Gastroesophageal sphincter (tissue), 4 donors: ENCODE results near the gene TFRC. TPM values are rescaled to one million over a fixed set of nuclear protein-coding genes. Genes with fewer than 3 reads are reported as not detected.
"Not testable (repeated sequence)": the region's sequence is repeated elsewhere in the genome, so short reads cannot be mapped to it uniquely, and the experiment has no call there.

Source experiments
- ATAC-seq: fragments of 150-250 bp; one replicate; pipeline ENCODE4 v1.9.1; 2016; ENCODE audit warnings: mild to moderate bottlenecking, moderate library complexity
- H3K27ac ChIP-seq, 4 donors: fragments of 200-600 bp; sonication (generic) in 3 of 4; 1 replicate in 3 of 4; 2 replicates in 1 of 4; pipeline ENCODE4 v1.5.1; 2016 to 2019
- H3K27me3 ChIP-seq: fragments of 200-600 bp; sonication (generic); one replicate; pipeline ENCODE4 v1.5.1; 2019
- H3K36me3 ChIP-seq, 2 donors: fragments of 200-600 bp; sonication (generic); one replicate each; pipeline ENCODE4 v1.5.1; 2019; ENCODE audit warnings: control low read depth in 1 of 2
- H3K4me1 ChIP-seq, 3 donors: fragments of 200-600 bp; sonication (generic); 1 replicate in 2 of 3; 2 replicates in 1 of 3; pipeline ENCODE4 v1.5.1; 2016 to 2019; ENCODE audit warnings: control low read depth in 2 of 3
- H3K4me3 ChIP-seq, 2 donors: fragments of 200-600 bp; sonication (generic); one replicate each; pipeline ENCODE4 v1.5.1; 2019; ENCODE audit warnings: mild to moderate bottlenecking in 1 of 2, moderate library complexity in 1 of 2
- H3K9me3 ChIP-seq, 3 donors: fragments of 200-600 bp; sonication (generic); one replicate each; pipeline ENCODE4 v1.5.1; 2017 to 2019; ENCODE audit warnings: control low read depth in 2 of 3
- EP300 ChIP-seq: sonication (generic); formaldehyde crosslinking; IDR thresholded peaks from one replicate; pipeline ENCODE4 v1.6.1; 2017; ENCODE audit warnings: antibody characterized with exemption, mild to moderate bottlenecking
- POLR2A ChIP-seq, 2 donors: fragments of 450-650 bp; IDR thresholded peaks; one replicate each; pipeline ENCODE4 v1.6.1; 2017; ENCODE audit warnings: antibody characterized with exemption in 2 of 2, mild to moderate bottlenecking in 2 of 2, moderate library complexity in 1 of 2
- POLR2AphosphoS5 ChIP-seq: sonication (generic); formaldehyde crosslinking; IDR thresholded peaks from one replicate; pipeline ENCODE4 v1.6.1; 2017; ENCODE audit warnings: antibody characterized with exemption
- WGBS, 2 donors: methylation state at CpG; one replicate each; pipeline ENCODE4 v1.1.5; 2018; ENCODE audit warnings: low coverage in 1 of 2; 5-methylcytosine and 5-hydroxymethylcytosine counted together
- total RNA-seq, 4 donors: library from RNA; depleted of rRNA; stranded (reverse); fragments of >200 nt; gene quantifications; one replicate each; pipeline ENCODE4 v1.1.0, GENCODE V29; 2016
- TF ChIP-seq, protein P1 (sequence below), 4 experiments: fragments of 200-600 bp in 2 of 4; fragments of 450-650 bp in 2 of 4; sonication (generic) in 1 of 4; IDR thresholded peaks; one replicate each; pipeline ENCODE4 v1.5.1; 2017 to 2019; ENCODE audit warnings: antibody characterized with exemption in 4 of 4, mild to moderate bottlenecking in 2 of 4, moderate library complexity in 2 of 4

Gene TFRC
- total RNA-seq, 4 donors from 2014 or later = 60.1 to 81.1 (median 69.6) TPM

DNA sequence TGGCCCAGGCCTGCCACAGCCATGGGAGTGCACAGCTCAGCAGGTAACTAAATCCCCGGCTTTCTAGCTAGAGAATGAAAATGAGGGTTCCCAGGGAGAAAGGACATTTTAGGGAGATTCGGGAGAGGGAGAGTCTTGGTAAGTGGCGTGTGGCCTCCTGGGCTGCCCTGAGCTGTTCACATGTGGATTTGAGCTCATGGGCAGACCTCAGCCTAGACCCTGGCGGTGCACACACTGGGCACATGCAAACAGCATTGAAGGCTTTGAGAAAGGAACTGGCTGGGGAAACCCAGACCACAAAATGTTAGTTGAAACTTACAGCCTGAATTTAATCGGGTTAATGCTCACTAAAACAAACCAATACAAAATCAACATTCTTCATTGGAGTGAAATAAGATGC, 72.4 kb downstream of the TFRC start:
- Histone ChIP-seq H3K27me3 (peaks cover 15% of the 10 kb centered on the region), H3K4me3 (no peak overlapping the region), H3K4me1 (no peaks in the 10 kb centered on the region), H3K9me3 (peaks cover 0 to 7% (median 0%) of the 10 kb centered on the region in 3 donors), H3K36me3 (no peaks in the 10 kb centered on the region), H3K27ac (no peak overlapping the region)
- no peak for ATAC-seq
- WGBS, 2 donors = 90 to 93% methylated on average over 2 to 4 of the region's 5 CpGs
- TF ChIP-seq EP300 = no peak
- TF ChIP-seq POLR2AphosphoS5 = no peak
- TF ChIP-seq POLR2A (IDR thresholded peaks at IDR 0.05) = no peak
- TF ChIP-seq, protein P1, sequence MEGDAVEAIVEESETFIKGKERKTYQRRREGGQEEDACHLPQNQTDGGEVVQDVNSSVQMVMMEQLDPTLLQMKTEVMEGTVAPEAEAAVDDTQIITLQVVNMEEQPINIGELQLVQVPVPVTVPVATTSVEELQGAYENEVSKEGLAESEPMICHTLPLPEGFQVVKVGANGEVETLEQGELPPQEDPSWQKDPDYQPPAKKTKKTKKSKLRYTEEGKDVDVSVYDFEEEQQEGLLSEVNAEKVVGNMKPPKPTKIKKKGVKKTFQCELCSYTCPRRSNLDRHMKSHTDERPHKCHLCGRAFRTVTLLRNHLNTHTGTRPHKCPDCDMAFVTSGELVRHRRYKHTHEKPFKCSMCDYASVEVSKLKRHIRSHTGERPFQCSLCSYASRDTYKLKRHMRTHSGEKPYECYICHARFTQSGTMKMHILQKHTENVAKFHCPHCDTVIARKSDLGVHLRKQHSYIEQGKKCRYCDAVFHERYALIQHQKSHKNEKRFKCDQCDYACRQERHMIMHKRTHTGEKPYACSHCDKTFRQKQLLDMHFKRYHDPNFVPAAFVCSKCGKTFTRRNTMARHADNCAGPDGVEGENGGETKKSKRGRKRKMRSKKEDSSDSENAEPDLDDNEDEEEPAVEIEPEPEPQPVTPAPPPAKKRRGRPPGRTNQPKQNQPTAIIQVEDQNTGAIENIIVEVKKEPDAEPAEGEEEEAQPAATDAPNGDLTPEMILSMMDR (IDR thresholded peaks at IDR 0.05) = no peak

DNA sequence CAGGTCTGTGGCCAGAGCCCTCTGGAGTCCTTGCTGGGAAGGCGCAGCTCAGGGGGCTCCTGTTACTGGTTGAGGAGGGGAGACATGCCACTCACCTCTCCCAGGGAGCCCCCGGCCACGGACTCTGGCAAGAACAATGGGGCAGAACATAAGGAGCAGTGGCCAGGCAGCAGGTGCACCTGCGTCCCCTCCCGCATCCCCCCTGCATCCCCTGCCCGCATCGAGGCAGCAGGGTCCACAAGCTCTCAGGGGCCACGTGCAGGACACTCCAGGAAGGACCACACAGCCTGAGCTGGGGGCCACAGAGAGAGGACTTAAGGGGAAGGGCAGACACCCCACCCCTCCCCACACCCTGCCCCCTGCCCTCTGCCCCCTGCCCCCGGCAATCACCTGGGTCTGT, 73.0 kb downstream of the TFRC start:
- Histone ChIP-seq H3K27ac (no peak overlapping the region), H3K4me3 (no peak overlapping the region), H3K9me3 (peaks cover 0 to 7% (median 0%) of the 10 kb centered on the region in 3 donors), H3K36me3 (no peaks in the 10 kb centered on the region), H3K4me1 (no peaks in the 10 kb centered on the region), H3K27me3 (peaks cover 15% of the 10 kb centered on the region)
- WGBS, 2 donors = 100% methylated on average over 1 of the region's 9 CpGs; no CpG with 5 or more reads in 1 of the 2 donors
- ATAC-seq = no peak
- TF ChIP-seq, protein P1 (IDR thresholded peaks at IDR 0.05) = no peak
- TF ChIP-seq EP300 (no peak), POLR2A (IDR thresholded peaks at IDR 0.05) (no peak), POLR2AphosphoS5 (no peak)

DNA sequence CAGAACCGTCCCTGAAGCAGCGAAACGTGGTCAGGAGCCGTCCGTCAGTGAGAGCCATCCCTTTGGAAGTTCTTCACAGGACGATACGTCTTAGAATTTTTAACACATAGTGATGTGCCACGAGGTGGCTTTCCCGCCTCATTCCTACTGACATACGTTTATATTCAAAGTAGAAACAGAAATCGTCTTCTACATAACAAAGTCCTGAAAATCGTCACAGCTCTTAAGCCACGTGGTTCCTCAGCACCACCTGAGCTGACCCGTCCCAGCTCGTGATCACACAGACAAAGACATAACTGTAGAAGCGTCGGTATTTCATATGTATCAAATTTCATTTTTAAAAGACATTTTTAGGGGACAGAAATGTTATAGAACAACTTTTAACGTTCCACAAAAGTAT, 73.5 kb downstream of the TFRC start:
- H3K27me3 ChIP-seq = peaks cover 15% of the 10 kb centered on the region
- WGBS, 2 donors = 66 to 77% methylated on average over 8 to 15 of the region's 18 CpGs
- TF ChIP-seq POLR2A (IDR thresholded peaks at IDR 0.05) = no peak
- no peak for TF ChIP-seq POLR2AphosphoS5
- TF ChIP-seq, protein P1 (IDR thresholded peaks at IDR 0.05) = no peak
- no peak for TF ChIP-seq EP300
- H3K36me3 ChIP-seq = no peaks in the 10 kb centered on the region
- no peak for ATAC-seq
- H3K4me3 ChIP-seq = no peak overlapping the region
- H3K9me3 ChIP-seq = peaks cover 0 to 7% (median 0%) of the 10 kb centered on the region in 3 donors
- no peak overlapping the region for H3K27ac ChIP-seq
- H3K4me1 ChIP-seq = no peaks in the 10 kb centered on the region

DNA sequence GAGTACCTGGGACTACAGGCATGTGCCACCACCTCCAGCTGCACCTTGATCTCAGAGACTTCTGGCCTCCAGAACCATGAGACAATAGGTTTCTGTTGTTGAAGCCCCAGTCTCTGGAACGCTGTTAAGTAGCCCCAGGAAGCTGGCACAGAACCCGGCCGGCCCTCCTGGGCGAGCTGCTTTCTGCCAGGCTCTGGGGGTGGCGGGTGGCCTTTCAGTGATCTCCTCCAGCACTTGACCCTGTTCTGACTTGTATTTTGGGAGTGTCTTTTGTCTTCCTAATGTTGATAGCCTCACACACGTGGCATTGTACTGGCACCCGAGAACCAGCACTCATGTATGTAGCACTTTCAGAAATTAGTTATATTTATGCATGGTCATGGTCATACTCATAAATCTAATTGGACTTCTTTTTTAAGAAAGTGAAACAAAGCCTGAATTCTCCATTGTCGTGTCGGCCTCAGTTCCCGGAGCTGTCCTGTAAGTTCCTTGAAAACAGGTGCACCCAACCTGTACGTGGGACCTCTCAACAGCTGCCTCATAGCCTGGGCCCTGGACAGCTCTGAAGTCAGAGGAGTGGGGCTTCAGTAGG, 74.0 kb downstream of the TFRC start:
- ATAC-seq = no peak
- H3K9me3 ChIP-seq = peaks cover 0 to 7% (median 0%) of the 10 kb centered on the region in 3 donors
- H3K4me1 ChIP-seq = no peaks in the 10 kb centered on the region
- H3K27me3 ChIP-seq = peaks cover 15% of the 10 kb centered on the region
- TF ChIP-seq POLR2A (IDR thresholded peaks at IDR 0.05) = no peak
- TF ChIP-seq EP300 = no peak
- TF ChIP-seq POLR2AphosphoS5 = no peak
- TF ChIP-seq, protein P1 (IDR thresholded peaks at IDR 0.05) = no peak
- no peaks in the 10 kb centered on the region for H3K36me3 ChIP-seq
- WGBS, 2 donors = 70 to 100% methylated on average over 2 to 11 of the region's 11 CpGs
- H3K4me3 ChIP-seq = no peak overlapping the region
- no peak overlapping the region for H3K27ac ChIP-seq

DNA sequence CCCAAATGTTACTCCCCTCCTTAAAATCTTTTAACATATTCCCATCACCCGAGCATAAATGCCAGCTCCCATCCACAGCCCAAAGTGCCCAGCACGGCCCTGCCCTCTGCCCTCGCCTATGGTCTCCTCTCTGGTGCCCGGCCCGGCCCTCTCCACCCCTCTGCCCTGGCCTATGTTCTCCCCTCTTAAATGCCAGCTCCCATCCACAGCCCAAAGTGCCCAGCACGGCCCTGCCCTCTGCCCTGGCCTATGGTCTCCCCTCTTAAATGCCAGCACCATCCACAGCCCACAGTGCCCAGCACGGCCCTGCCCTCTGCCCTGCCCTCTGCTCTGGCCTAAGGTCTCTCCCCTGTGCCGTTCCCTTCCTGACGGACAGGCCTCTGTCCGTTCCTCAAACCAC, 76.6 kb downstream of the TFRC start:
- not testable (repeated sequence) for H3K4me3 ChIP-seq, H3K4me1 ChIP-seq, ATAC-seq, H3K36me3 ChIP-seq, H3K27ac ChIP-seq, H3K9me3 ChIP-seq
- 79 to 83% methylated on average over 2 of the region's 10 CpGs for WGBS, 2 donors
- peaks cover 30% of the 10 kb centered on the region for H3K27me3 ChIP-seq

DNA sequence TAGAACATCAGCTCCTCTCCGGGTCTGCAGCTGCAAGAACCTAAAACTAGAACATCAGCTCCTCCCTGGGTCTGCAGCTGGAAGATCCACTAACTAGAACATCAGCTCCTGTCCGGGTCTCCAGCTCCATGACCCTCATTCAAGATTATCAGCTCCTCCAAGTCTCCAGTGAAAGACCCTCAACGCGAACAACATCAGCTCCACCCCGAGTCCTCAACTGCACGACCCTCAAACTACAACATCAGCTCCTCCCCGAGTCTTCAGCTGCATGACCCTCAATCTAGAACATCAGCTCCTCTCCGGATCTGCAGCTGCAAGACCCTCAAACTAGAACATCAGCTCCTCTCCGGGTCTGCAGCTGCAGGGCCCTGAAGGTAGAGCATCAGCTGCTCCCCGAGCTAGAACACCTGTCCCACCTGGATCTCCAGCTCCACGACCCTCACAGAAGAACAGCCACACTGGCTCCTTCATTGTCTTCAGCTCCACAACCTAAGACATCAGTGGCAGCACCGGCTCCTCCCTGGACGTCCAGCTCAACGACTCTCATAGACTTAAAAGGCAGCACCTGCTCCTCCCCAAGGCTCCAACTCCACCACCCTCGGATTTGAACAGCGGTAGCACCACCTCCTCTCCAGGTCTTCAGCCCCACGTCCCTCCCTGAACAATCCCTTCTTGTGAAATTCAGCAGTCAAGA, 77.4 kb downstream of the TFRC start:
- not testable (repeated sequence) for H3K36me3 ChIP-seq, H3K4me3 ChIP-seq, H3K9me3 ChIP-seq, H3K27ac ChIP-seq, ATAC-seq, H3K4me1 ChIP-seq
- 81 to 84% methylated on average over 10 to 11 of the region's 17 CpGs for WGBS, 2 donors
- H3K27me3 ChIP-seq = peaks cover 38% of the 10 kb centered on the region
